Stimulated activated CD8-positive, alpha-beta memory T cell treated with anti-CD3 and anti-CD28 coated beads, Interleukin-7, amount 100 ng/mL, for 24 hours (primary cell): Measurements from ENCODE around the gene WDR87.
A peak's percentile ranks its signal among the peaks of the same experiment; 100 is the strongest.
"Not testable (repeated sequence)": the region's sequence is repeated elsewhere in the genome, so short reads cannot be mapped to it uniquely, and the experiment has no call there.

Source experiments
- DNase-seq: peaks from one replicate; pipeline ENCODE4 v3.0.0-alpha.2; 2020; ENCODE audit warnings: low read depth

The WDR87 gene

DNA sequence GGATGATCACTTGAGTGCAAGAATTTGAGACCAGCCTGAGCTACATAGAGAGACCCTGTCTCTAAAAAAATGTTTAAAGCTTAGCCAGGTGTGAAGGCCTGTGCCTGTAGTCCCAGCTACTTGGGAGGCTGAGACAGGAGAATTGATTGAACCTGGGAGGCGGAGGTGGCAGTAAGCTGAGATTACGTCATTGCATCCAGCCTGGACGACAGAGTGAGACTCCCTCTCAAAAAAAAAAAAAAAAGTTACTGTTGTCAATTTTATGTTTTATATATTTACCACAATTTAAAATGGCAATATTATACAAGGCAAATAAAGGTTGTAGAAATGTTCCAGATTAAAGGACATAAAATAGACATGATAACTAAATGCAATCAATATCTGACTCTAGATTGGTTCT is 29.2 kb downstream of the WDR87 start:
- no peak for DNase-seq

DNA sequence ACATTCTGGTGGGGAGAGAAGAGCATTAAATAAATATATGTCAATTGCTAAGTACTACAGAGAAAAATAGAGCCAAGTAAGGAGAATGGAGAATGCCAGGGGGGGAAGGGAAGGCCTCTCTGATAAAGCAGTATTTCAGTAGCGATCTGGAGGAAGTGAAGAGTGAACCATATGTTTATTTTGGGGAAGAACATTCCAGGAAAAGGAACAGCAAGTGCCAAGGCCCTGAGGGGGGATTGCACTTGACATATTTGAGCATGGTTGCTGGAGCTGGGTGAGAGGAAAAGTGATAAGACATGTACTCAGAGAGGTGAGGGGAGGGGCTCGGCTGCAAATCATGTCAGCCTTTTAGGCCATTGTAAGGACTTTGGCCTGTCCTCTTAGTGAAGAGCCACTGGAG is 30.4 kb downstream of the WDR87 start:
- no peak for DNase-seq

DNA sequence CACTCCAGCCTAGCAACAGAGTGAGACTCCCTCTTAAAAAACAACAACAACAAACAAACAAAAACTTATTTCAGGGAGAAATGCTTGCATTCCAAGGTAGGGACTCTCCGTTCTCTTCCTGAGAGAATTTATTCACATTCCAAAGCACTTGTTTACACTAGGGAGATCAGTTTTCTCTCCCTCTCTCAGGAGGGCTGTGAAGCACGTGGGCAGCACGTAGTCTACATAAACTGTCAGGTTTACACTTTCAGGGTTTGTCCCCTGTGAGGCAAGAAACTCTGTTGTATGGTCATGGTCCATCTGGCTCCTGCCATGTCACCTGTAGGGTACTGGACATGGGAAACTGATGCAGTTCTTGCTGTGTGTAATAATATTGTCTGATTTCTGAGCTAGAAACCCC is 31.6 kb downstream of the WDR87 start:
- DNase-seq, result no peak

DNA sequence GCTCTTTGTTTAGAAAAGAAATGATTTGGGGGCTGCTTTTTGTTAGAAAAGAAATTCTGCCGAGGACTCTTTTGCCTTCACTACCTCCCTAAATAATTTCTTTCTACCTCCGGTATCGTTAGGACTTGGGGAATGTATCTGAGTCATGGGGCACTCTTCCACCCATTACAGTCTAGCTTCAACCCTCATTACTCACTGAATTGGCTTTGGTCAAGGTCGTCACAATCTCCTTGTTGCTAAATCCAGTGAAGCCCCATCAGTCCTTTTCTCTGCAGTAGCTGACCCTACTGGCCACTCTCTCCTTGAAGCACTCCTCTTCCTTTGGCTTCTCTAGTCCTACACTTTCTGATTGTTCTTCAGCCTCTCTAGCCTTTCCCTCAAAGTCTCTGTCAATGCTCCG is 34.0 kb downstream of the WDR87 start:
- DNase-seq, result no peak

DNA sequence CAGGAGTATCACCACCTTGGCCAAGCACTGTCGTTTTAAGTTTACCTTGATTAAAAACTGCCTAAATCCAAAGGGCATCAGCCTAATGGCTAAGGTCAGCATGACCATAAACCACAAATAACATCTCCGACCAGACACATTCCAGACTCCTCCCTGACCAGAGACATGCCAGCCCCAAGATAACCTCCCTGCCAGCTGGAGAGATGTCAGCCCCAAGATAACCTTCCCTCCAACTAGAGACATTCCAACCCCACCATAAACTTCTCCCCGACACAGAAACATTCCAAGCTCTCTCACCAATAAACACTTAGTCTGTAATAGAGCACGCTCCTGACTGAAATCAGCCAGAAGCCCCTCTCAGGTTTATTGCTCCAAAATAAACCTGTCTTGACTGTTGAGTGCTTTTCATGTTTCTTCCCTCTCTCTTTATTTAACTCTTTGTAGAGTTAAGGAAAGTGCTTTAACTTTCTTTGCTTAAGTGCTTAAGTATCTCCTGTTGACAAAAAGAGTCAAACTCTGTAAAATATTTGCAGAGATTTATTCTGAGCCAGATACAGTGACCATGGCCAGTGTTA is 36.5 kb downstream of the WDR87 start:
- no peak for DNase-seq

DNA sequence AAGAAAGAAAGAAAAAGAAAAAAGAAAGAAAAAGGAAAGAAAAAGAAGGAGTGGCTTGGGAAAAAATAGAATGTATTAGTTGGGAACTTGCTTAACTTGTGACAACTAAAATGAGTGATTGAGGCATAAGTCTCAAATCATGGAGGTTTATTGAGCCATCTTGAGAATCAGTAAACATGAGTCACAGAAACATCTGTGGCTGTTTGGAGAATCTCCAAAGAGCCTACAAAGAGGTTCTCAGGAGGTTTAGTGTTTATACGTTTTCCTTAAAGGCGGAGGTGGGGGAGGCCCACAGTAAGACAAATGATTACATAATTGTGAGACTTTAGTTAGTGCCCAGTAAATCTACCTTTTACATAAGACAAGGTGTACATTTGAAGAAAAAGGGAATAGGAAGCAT is 38.6 kb downstream of the WDR87 start:
- no peak for DNase-seq

DNA sequence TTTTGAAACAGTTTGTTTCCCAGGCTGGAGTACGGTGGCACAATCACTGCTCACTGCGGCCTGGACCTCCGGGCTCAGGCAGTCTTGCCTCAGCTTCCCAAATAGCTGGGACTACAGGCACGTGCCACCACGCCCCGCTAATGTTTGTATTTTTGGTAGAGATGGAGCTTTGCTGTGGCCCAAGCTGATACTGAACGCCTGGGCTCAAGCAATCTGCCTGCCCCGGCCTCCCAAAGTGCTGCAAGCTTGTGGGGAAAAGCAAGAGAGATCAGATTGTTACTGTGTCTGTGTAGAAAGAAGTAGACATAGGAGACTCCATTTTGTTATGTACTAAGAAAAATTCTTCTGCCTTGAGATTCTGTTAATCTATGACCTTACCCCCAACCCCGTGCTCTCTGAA is 40.5 kb downstream of the WDR87 start:
- DNase-seq, result not testable (repeated sequence)

DNA sequence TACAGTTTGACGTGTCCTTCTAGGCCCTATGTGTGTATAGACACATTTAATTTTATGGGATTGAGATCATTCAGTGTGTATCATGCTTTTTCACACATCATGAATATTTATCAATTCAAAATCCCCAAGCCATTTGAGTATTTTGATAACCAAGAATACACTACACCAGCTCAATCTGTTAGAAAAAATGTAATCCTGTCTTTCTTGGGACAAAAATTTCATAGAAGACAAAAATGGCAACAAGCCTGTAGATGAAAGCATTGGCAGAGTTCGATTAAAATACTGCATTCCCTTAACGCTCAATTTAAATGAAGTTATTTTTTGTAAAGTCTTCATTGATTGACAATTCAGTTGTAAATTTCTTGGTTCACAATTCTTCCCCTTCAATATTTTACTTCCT is 41.9 kb downstream of the WDR87 start:
- DNase-seq, result no peak

DNA sequence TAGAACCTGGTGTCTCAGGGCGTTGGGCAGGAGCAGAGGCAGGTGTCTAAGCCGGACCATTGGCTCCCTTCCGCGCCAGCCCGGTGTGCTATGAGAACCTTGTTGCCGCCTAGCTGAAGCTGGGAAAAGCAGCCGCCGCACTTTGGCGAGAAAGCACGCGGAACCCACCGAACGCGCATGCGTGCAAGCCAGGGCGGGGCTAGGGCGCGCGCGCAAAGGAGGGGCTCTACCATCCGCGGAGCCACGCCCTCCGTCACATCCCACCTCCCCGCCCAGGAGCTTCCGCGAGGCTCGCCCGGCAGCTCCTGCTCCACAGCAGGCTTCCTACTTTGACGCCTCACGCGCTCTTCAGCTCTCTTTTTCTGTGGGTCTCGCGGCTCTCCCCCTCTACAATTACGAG is 51.3 kb downstream of the WDR87 start:
- DNase-seq, result peak; percentile 6

DNA sequence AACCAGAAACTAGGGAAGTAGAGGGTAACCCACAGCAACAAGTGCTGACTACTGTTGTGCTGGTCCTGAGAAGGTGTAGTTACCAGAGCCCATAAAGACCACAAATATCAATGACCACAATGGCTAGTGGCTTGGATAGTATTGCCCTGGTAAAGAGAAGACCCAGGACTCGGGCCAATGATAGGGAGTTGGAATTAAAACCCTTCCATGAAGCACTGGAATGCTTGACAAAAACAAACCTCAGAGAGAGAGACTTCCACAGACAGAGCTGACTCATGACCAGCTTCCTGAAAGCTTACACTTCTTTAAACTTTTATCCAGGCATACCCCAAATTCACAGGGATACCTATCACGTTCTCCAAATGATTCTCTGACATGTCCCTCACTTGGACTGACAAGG is 60.5 kb downstream of the WDR87 start:
- no peak for DNase-seq
